ENCODE results near the gene ZNRF1. TPM values are rescaled to one million over a fixed set of nuclear protein-coding genes. Genes with fewer than 3 reads are reported as not detected.

ZNRF1 gene
- total RNA-seq, 2 donors from 2014 or later: 15.3 to 19.8 TPM

GRCh38 chr16:75063549-75064088 is 64.8 kb downstream of the ZNRF1 start:
- no peaks in the 10 kb centered on the region for H3K27me3 ChIP-seq
- H3K27ac ChIP-seq: no peak overlapping the region
- no peak overlapping the region for H3K4me3 ChIP-seq
- H3K36me3 ChIP-seq: no peaks in the 10 kb centered on the region
- H3K9me3 ChIP-seq: no peaks in the 10 kb centered on the region
- H3K4me1 ChIP-seq: peaks cover 0 to 22% of the 10 kb centered on the region in 2 donors
- no peak for DNase-seq (ENCODE audit: low spot score)
- TF ChIP-seq CTCF (IDR thresholded peaks at IDR 0.05): no peak

DNA sequence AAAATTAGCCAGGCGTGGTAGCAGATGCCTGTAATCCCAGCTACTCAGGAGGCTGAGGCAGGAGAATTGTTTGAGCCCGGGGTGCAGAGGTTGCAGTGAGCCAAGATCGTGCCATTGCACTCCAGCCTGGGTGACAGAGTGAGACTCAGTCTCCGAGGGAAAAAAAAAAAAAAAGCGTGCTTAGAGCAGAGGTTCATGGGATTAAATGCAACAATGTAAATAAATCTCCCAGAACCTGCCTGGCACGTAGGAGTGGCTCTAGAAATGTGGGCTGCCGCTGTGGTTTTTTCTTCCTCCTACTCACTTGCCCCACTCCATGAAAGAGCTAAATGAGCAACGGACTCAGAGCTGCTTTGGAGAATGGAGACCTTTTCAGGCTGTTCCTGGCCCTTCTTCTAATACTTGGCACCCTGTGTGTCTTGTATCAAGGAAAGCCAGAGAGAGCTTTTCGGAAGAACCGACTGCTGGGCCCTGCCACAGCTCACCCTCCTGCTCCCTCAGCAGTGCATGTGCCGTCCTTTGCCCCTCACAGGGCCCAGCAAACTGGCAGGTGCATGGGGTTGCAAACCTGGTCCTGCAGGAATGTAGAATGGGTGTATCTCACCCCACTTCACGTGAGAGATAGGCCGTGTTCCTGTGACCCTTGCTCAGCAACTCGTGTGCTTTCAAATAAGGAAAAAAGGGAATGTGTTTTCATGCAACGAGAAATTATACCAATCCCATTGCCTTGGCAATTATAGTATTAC is 65.8 kb downstream of the ZNRF1 start:
- no peaks in the 10 kb centered on the region for H3K27me3 ChIP-seq
- no peak for TF ChIP-seq CTCF (IDR thresholded peaks at IDR 0.05)
- H3K36me3 ChIP-seq: no peaks in the 10 kb centered on the region
- no peaks in the 10 kb centered on the region for H3K9me3 ChIP-seq
- DNase-seq (ENCODE audit: low spot score): no peak
- H3K4me3 ChIP-seq: no peak overlapping the region
- H3K4me1 ChIP-seq: peaks cover 0 to 24% of the 10 kb centered on the region in 2 donors
- no peak overlapping the region for H3K27ac ChIP-seq

DNA sequence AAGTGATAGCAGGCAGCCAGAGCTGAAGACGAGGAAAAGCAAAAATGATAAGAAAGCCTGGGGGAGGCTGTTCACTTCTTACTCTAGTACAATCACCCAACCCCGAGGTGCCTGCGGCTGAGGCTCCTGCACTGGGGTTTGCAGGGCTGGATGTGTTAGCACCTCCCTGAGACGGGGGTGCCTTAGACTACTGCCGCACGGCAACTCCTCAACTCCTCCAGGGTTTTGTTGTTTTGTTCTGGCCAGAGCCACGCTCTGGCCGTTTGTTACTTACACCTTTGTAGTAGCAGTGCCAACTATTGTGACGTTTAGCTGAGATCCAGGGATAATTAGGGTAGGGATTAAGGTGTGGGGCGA is 66.3 kb downstream of the ZNRF1 start:
- no peaks in the 10 kb centered on the region for H3K9me3 ChIP-seq
- no peak for DNase-seq (ENCODE audit: low spot score)
- H3K27me3 ChIP-seq: no peaks in the 10 kb centered on the region
- H3K4me1 ChIP-seq: peaks cover 0 to 30% of the 10 kb centered on the region in 2 donors
- TF ChIP-seq CTCF (IDR thresholded peaks at IDR 0.05): no peak
- H3K4me3 ChIP-seq: no peak overlapping the region
- H3K27ac ChIP-seq: no peak overlapping the region
- no peaks in the 10 kb centered on the region for H3K36me3 ChIP-seq

GRCh38 chr16:75065521-75066149 is 66.8 kb downstream of the ZNRF1 start:
- Histone ChIP-seq H3K4me3 (no peak overlapping the region), H3K9me3 (no peaks in the 10 kb centered on the region), H3K36me3 (no peaks in the 10 kb centered on the region), H3K4me1 (peaks cover 0 to 34% of the 10 kb centered on the region in 2 donors), H3K27me3 (no peaks in the 10 kb centered on the region), H3K27ac (no peak overlapping the region)
- TF ChIP-seq CTCF (IDR thresholded peaks at IDR 0.05): no peak
- DNase-seq (ENCODE audit: low spot score): no peak

GRCh38 chr16:75066861-75067447 is 68.1 kb downstream of the ZNRF1 start:
- no peak overlapping the region for H3K27ac ChIP-seq
- no peak for TF ChIP-seq CTCF (IDR thresholded peaks at IDR 0.05)
- H3K9me3 ChIP-seq: no peaks in the 10 kb centered on the region
- H3K27me3 ChIP-seq: no peaks in the 10 kb centered on the region
- H3K4me3 ChIP-seq: no peak overlapping the region
- no peak for DNase-seq (ENCODE audit: low spot score)
- peaks cover 0 to 30% of the 10 kb centered on the region in 2 donors for H3K4me1 ChIP-seq
- H3K36me3 ChIP-seq: no peaks in the 10 kb centered on the region

Data from right atrium auricular region (tissue), 2 donors.